Right lobe of liver (tissue), 4 donors: ENCODE measurements around the gene DLG5.

Experiments used
- POLR2A ChIP-seq: fragments of 450-650 bp; IDR thresholded peaks from one replicate; pipeline ENCODE4 v1.6.1; 2017; ENCODE audit warnings: antibody characterized with exemption, mild to moderate bottlenecking
- TF ChIP-seq, protein P1 (sequence below), 4 donors: fragments of 200-600 bp in 3 of 4; fragments of 450-650 bp in 1 of 4; IDR thresholded peaks; one replicate each; pipeline versions ENCODE4 v1.5.1 to v1.8.0; 2016 to 2022; ENCODE audit warnings: antibody characterized with exemption in 4 of 4, mild to moderate bottlenecking in 2 of 4
- donor health status: DM: no; HTN: no; CAD: no.
- donor health status: DM: no; HTN: no; CAD: no.
- donor health status: DM: no; HTN: yes; CAD: no.

- TF ChIP-seq, protein P1, sequence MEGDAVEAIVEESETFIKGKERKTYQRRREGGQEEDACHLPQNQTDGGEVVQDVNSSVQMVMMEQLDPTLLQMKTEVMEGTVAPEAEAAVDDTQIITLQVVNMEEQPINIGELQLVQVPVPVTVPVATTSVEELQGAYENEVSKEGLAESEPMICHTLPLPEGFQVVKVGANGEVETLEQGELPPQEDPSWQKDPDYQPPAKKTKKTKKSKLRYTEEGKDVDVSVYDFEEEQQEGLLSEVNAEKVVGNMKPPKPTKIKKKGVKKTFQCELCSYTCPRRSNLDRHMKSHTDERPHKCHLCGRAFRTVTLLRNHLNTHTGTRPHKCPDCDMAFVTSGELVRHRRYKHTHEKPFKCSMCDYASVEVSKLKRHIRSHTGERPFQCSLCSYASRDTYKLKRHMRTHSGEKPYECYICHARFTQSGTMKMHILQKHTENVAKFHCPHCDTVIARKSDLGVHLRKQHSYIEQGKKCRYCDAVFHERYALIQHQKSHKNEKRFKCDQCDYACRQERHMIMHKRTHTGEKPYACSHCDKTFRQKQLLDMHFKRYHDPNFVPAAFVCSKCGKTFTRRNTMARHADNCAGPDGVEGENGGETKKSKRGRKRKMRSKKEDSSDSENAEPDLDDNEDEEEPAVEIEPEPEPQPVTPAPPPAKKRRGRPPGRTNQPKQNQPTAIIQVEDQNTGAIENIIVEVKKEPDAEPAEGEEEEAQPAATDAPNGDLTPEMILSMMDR (IDR thresholded peaks at IDR 0.05) = no peak
- no peak for TF ChIP-seq POLR2A
Measured at GRCh38 chr10:77795426-77796055, 131.0 kb downstream of the DLG5 start.
